HepG2 (cell line): ENCODE data around the gene SLC25A20. TPM values are rescaled to one million over a fixed set of nuclear protein-coding genes. Genes with fewer than 3 reads are reported as not detected.

Experiments used
- ATAC-seq: fragments of 200-7000 bp; cut with Tn5 transposase; 3 replicates; pipeline ENCODE4 v1.9.1; 2020; ENCODE audit warnings: mild to moderate bottlenecking, moderate library complexity
- BruUV-seq: library from RNA; stranded (reverse); fragments of 400-500 nt; replicated peaks from 2 replicates; lab custom pipeline; 2021; lab: Mats Ljungman, UMichigan
- CTCF ChIA-PET: fragments of 300-600 bp; formaldehyde crosslinking; extraction: SDS; loops from one replicate; lab custom pipeline; 2021; ENCODE audit warnings: low total read pairs, inconsistent platforms, low intra/inter-chr PET ratio; lab: Yijun Ruan, JAX
- POLR2A ChIA-PET: fragments of 350-600 bp; sonication (Branson Sonifier 250); formaldehyde crosslinking; loops from one replicate; lab custom pipeline; 2020; ENCODE audit warnings: antibody characterized with exemption, inconsistent platforms; lab: Yijun Ruan, JAX
- DNase-seq: peaks from one replicate; pipeline ENCODE4 v3.0.0-alpha.2; 2015; ENCODE audit warnings: low spot score
- FAIRE-seq: peaks from 3 replicates; lab custom pipeline; 2011; peaks lifted over from hg19 to GRCh38; lab: Jason Lieb, UNC
- H2AFZ ChIP-seq: one replicate; pipeline ENCODE4 v1.6.1; 2011; ENCODE audit warnings: low read length, inconsistent platforms
- H3K27ac ChIP-seq: fragments of 300-600 bp; 3 replicates; pipeline ENCODE4 v1.8.0; 2011; ENCODE audit warnings: mixed run types, mild to moderate bottlenecking, mixed read lengths, low read length, inconsistent platforms; ENCODE audit not compliant: insufficient read depth; ENCODE audit errors: extremely low read length
- H3K27me3 ChIP-seq, 2 experiments: fragments of 200-600 bp in 1 of 2; 2 replicates in 1 of 2; 3 replicates in 1 of 2; pipeline versions ENCODE4 v1.6.0 to v1.8.0; 2011; ENCODE audit warnings: low read length in 2 of 2, mild to moderate bottlenecking in 2 of 2, moderate library complexity in 2 of 2, inconsistent platforms in 1 of 2; ENCODE audit not compliant: insufficient read depth in 2 of 2, control insufficient read depth in 1 of 2
- H3K36me3 ChIP-seq, 2 experiments: fragments of 200-600 bp in 1 of 2; replicated peaks in 1 of 2; 2 replicates in 1 of 2; 3 replicates in 1 of 2; pipeline versions ENCODE4 v1.5.1 to v1.8.0; 2011; ENCODE audit warnings: low read length in 2 of 2, inconsistent platforms in 1 of 2; ENCODE audit not compliant: insufficient read depth in 2 of 2, control insufficient read depth in 1 of 2
- H3K4me1 ChIP-seq: 2 replicates; pipeline ENCODE4 v1.5.1; 2012; ENCODE audit warnings: low read length, inconsistent platforms; ENCODE audit not compliant: insufficient read depth
- H3K4me2 ChIP-seq: 2 replicates; pipeline ENCODE4 v1.6.0; 2011; ENCODE audit warnings: low read depth, low read length, inconsistent platforms
- H3K4me3 ChIP-seq, 3 experiments: fragments of 200-600 bp in 1 of 3; sonication (generic), shearing (Covaris generic) in 1 of 3; replicated peaks in 1 of 3; 2 replicates each; pipeline ENCODE4 v1.5.1; 2011 to 2016; ENCODE audit warnings: low read length in 3 of 3, inconsistent platforms in 2 of 3, low read depth in 2 of 3, mild to moderate bottlenecking in 2 of 3, control low read depth in 1 of 3, mixed read lengths in 1 of 3; ENCODE audit not compliant: insufficient read depth in 1 of 3
- H3K79me2 ChIP-seq: one replicate; pipeline ENCODE4 v1.6.1; 2011; ENCODE audit warnings: low read length, inconsistent platforms; ENCODE audit not compliant: insufficient read depth
- H3K9ac ChIP-seq: 2 replicates; pipeline ENCODE4 v1.6.0; 2011; ENCODE audit warnings: mild to moderate bottlenecking, low read depth, low read length, inconsistent platforms; ENCODE audit not compliant: insufficient read depth
- H3K9me3 ChIP-seq: 2 replicates; pipeline ENCODE4 v1.5.1; 2012; ENCODE audit warnings: mild to moderate bottlenecking, low read length
- H4K20me1 ChIP-seq: 2 replicates; pipeline ENCODE4 v1.6.0; 2011; ENCODE audit warnings: inconsistent platforms, mild to moderate bottlenecking, low read length, moderate library complexity; ENCODE audit not compliant: insufficient read depth
- ELK4 ChIP-seq: sonication (generic); formaldehyde crosslinking; IDR thresholded peaks from 2 replicates; pipeline ENCODE4 v1.9.0; 2021; ENCODE audit warnings: missing genetic modification reagents, borderline replicate concordance
- HNRNPL ChIP-seq: fragments of 200-400 bp; formaldehyde crosslinking; IDR thresholded peaks from 2 replicates; pipeline ENCODE4 v1.6.1; 2017; ENCODE audit warnings: mild to moderate bottlenecking, low read depth, low read length
- NCOA2 ChIP-seq: sonication (generic); formaldehyde crosslinking; IDR thresholded peaks from 2 replicates; pipeline ENCODE4 v1.8.0; 2022; ENCODE audit warnings: inconsistent platforms
- PAX8 ChIP-seq: sonication (generic); formaldehyde crosslinking; IDR thresholded peaks from 2 replicates; pipeline ENCODE4 v1.8.0; 2022; ENCODE audit warnings: mild to moderate bottlenecking, missing genetic modification reagents, borderline replicate concordance
- PRMT3 ChIP-seq: sonication (generic); formaldehyde crosslinking; IDR thresholded peaks from 2 replicates; pipeline ENCODE4 v1.8.1; 2022; ENCODE audit warnings: low read depth, mild to moderate bottlenecking, moderate library complexity, missing genetic modification reagents, borderline replicate concordance
- TOE1 ChIP-seq: sonication (generic); formaldehyde crosslinking; IDR thresholded peaks from 2 replicates; pipeline ENCODE4 v1.4.0; 2020; ENCODE audit warnings: mild to moderate bottlenecking, missing genetic modification reagents
- ZBTB49 ChIP-seq: sonication (generic); formaldehyde crosslinking; IDR thresholded peaks from 2 replicates; pipeline ENCODE4 v1.4.0; 2020; ENCODE audit warnings: missing genetic modification reagents, borderline replicate concordance
- ZMYM2 ChIP-seq: sonication (generic); formaldehyde crosslinking; IDR thresholded peaks from 2 replicates; pipeline ENCODE4 v1.8.0; 2022; ENCODE audit warnings: mild to moderate bottlenecking, missing genetic modification reagents
- ZNF274 ChIP-seq: sonication (generic); formaldehyde crosslinking; IDR thresholded peaks from 2 replicates; pipeline ENCODE4 v1.5.1; 2020; ENCODE audit warnings: mild to moderate bottlenecking, missing genetic modification reagents
- ZNF670 ChIP-seq: sonication (generic); formaldehyde crosslinking; IDR thresholded peaks from 2 replicates; pipeline ENCODE4 v1.8.0; 2022; ENCODE audit warnings: mild to moderate bottlenecking, missing genetic modification reagents, borderline replicate concordance
- ZUFSP ChIP-seq: sonication (generic); formaldehyde crosslinking; IDR thresholded peaks from 2 replicates; pipeline ENCODE4 v1.9.0; 2021; ENCODE audit warnings: missing genetic modification reagents, mild to moderate bottlenecking, borderline replicate concordance
- WGBS: methylation state at CpG from one replicate; pipeline ENCODE4 v1.1.6; 2017; ENCODE audit warnings: low lambda C conversion rate; 5-methylcytosine and 5-hydroxymethylcytosine counted together
- in situ Hi-C: cut with HindIII; loops from 2 replicates; pipeline ENCODE4 v1.10.0; 2017; ENCODE audit warnings: low pct_unique_long_range_greater_than_20kb; ENCODE audit not compliant: extremely low pct_ligation_motif_present
- intact Hi-C: fragments of 100-400 bp; cut with micrococcal nuclease; formaldehyde crosslinking; loops from one replicate; pipeline ENCODE4 v1.10.0; 2022; ENCODE audit not compliant: unreplicated experiment
- polyA plus RNA-seq, 8 experiments: library from polyadenylated mRNA; depleted of rRNA in 3 of 8; stranded (reverse) in 7 of 8; unstranded in 1 of 8; fragments of >200 nt; fragmentation: Illumina TruSeq in 4 of 8; extraction: Trizol in 4 of 8; gene quantifications; 2 replicates each; pipeline versions ENCODE4 v1.2.1 to v1.2.3, GENCODE V29; 2011 to 2016; ENCODE audit warnings: low read depth in 4 of 8, missing spikeins in 1 of 8, mixed read lengths in 1 of 8; ENCODE audit not compliant: insufficient read depth in 1 of 8
- total RNA-seq, 5 experiments: library from RNA; depleted of rRNA; stranded (reverse); fragments of >200 nt; fragmentation: Illumina TruSeq; extraction: Trizol; gene quantifications; 2 replicates each; pipeline ENCODE4 v1.2.3, GENCODE V29; 2016; ENCODE audit warnings: low read depth in 1 of 5

SLC25A20 gene
- total and polyA plus RNA-seq, 2 of the 13 experiments (the other 11 are each of a cell fraction or from before 2014, with no cell fraction given): 21.1 to 26.6 TPM

GRCh38 chr3:48879307-48879993, 19.2 kb downstream of the SLC25A20 start:
- intact Hi-C loops (no loop called here), in situ Hi-C loops (no loop called here)
- CTCF ChIA-PET: no interaction called here
- ATAC-seq: no peak
- Histone ChIP-seq H4K20me1 (no peaks in the 10 kb centered on the region), H2AFZ (no peak overlapping the region), H3K79me2 (no peaks in the 10 kb centered on the region), H3K9ac (no peak overlapping the region), H3K4me1 (peaks cover 26% of the 10 kb centered on the region)
- POLR2A ChIA-PET: no interaction called here
- TF ChIP-seq TOE1 (CRISPR knock-in tag): no peak
- no peak for TF ChIP-seq ZNF274 (CRISPR knock-in tag)
- no peak for TF ChIP-seq ZMYM2 (CRISPR knock-in tag)
- no peak for TF ChIP-seq PRMT3 (CRISPR knock-in tag)
- no peak for TF ChIP-seq ELK4 (CRISPR knock-in tag)
- no peak for TF ChIP-seq ZBTB49 (CRISPR knock-in tag)
- no peak for TF ChIP-seq PAX8 (CRISPR knock-in tag)
- no peak for TF ChIP-seq ZUFSP (CRISPR knock-in tag)
- TF ChIP-seq HNRNPL: no peak
- TF ChIP-seq NCOA2 (CRISPR knock-in tag): no peak
- no peak for TF ChIP-seq ZNF670 (CRISPR knock-in tag)
- TF ChIP-seq, all 625 proteins: peak for 0
- Histone ChIP-seq H3K4me2 (no peak overlapping the region), H3K27me3 (no peaks in the 10 kb centered on the region), H3K36me3 (peaks cover 0 to 4% of the 10 kb centered on the region in 2 experiments; a peak in 1 of 5 replicates), H3K9me3 (no peaks in the 10 kb centered on the region), H3K4me3 (no peak overlapping the region), H3K27ac (no peak overlapping the region)
- no TSS peak for BruUV-seq
- FAIRE-seq (no peak), DNase-seq (no peak)
- 95% methylated on average over 5 of the region's 6 CpGs for WGBS
